ENCODE measurements around the gene FAF2. TPM values are rescaled to one million over a fixed set of nuclear protein-coding genes. Genes with fewer than 3 reads are reported as not detected.

Gene FAF2
- total RNA-seq, 1 experiment from 2014 or later: 32.9 TPM

- TF ChIP-seq SOX15 (CRISPR knock-in tag; IDR thresholded peaks at IDR 0.05) (no peak), ZNF263 (CRISPR knock-in tag; IDR thresholded peaks at IDR 0.05; ENCODE audit: low read depth) (no peak), FOXP1 (CRISPR knock-in tag; IDR thresholded peaks at IDR 0.05; ENCODE audit: borderline replicate concordance) (no peak), JAZF1 (CRISPR knock-in tag; IDR thresholded peaks at IDR 0.05) (no peak), PREB (CRISPR knock-in tag; IDR thresholded peaks at IDR 0.05; ENCODE audit: borderline replicate concordance) (no peak), FOXP4 (CRISPR knock-in tag; IDR thresholded peaks at IDR 0.05) (no peak), HMGA2 (CRISPR knock-in tag; IDR thresholded peaks at IDR 0.05) (no peak)
- TF ChIP-seq, protein P1, sequence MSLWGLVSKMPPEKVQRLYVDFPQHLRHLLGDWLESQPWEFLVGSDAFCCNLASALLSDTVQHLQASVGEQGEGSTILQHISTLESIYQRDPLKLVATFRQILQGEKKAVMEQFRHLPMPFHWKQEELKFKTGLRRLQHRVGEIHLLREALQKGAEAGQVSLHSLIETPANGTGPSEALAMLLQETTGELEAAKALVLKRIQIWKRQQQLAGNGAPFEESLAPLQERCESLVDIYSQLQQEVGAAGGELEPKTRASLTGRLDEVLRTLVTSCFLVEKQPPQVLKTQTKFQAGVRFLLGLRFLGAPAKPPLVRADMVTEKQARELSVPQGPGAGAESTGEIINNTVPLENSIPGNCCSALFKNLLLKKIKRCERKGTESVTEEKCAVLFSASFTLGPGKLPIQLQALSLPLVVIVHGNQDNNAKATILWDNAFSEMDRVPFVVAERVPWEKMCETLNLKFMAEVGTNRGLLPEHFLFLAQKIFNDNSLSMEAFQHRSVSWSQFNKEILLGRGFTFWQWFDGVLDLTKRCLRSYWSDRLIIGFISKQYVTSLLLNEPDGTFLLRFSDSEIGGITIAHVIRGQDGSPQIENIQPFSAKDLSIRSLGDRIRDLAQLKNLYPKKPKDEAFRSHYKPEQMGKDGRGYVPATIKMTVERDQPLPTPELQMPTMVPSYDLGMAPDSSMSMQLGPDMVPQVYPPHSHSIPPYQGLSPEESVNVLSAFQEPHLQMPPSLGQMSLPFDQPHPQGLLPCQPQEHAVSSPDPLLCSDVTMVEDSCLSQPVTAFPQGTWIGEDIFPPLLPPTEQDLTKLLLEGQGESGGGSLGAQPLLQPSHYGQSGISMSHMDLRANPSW (CRISPR knock-in tag; conservative IDR thresholded peaks at IDR 0.05; ENCODE audit: low read depth): no peak
Observed at GRCh38 chr5:176538230-176538988, 90.2 kb downstream of the FAF2 start (continued).

DNA sequence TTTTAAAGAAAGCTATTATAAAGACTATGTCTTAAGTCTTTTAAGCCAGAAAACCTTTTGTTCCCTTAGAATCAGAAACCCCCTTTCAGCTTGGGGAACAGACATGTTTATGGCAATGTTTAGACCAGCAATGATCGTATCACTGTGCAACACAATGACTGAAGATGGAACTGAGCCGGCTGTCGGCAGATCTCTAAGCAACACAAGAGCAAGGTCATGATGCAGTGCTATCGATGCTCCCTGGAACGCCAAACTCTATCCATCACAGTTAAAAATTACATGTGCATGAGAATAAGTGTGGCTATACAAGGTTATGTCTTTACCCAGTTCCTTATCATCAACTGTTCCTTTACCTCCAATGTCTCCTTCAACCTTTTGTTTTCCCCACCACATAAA, 90.8 kb downstream of the FAF2 start:
- Mint-ChIP-seq H3K27ac (peak overlapping the region; percentile 33; the same call in 1 of the 2 replicates), H3K36me3 (peaks cover 12% of the 10 kb centered on the region), H3K4me1 (peaks cover 62% of the 10 kb centered on the region), H3K27me3 (ENCODE audit: low read depth) (no peaks in the 10 kb centered on the region), H3K4me3 (no peak overlapping the region; the same call in 1 of the 2 replicates), H3K9me3 (no peaks in the 10 kb centered on the region)
- DNase-seq (ENCODE audit: low spot score) (no peak), ATAC-seq (no peak)
- CTCF ChIA-PET: interaction anchor here (1.6 to 2.4 kb wide), 6 partner anchors 31 to 123 kb away, joined by 5 to 15 read pairs (median 10); partner anchors contain the start of genes CLTB, EIF4E1B and SNCB
- POLR2A ChIA-PET: interaction anchor here (1.3 to 1.6 kb wide), 2 partner anchors 8 to 20 kb away, joined by 3 read pairs; no protein-coding TSS in a partner anchor
- TF ChIP-seq, protein P2, sequence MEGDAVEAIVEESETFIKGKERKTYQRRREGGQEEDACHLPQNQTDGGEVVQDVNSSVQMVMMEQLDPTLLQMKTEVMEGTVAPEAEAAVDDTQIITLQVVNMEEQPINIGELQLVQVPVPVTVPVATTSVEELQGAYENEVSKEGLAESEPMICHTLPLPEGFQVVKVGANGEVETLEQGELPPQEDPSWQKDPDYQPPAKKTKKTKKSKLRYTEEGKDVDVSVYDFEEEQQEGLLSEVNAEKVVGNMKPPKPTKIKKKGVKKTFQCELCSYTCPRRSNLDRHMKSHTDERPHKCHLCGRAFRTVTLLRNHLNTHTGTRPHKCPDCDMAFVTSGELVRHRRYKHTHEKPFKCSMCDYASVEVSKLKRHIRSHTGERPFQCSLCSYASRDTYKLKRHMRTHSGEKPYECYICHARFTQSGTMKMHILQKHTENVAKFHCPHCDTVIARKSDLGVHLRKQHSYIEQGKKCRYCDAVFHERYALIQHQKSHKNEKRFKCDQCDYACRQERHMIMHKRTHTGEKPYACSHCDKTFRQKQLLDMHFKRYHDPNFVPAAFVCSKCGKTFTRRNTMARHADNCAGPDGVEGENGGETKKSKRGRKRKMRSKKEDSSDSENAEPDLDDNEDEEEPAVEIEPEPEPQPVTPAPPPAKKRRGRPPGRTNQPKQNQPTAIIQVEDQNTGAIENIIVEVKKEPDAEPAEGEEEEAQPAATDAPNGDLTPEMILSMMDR (IDR thresholded peaks at IDR 0.05): no peak
- TF ChIP-seq FOXP1 (CRISPR knock-in tag; IDR thresholded peaks at IDR 0.05; ENCODE audit: borderline replicate concordance): no peak
- no peak for TF ChIP-seq CDX4 (CRISPR knock-in tag; IDR thresholded peaks at IDR 0.05; ENCODE audit: borderline replicate concordance)
- no peak for TF ChIP-seq PREB (CRISPR knock-in tag; IDR thresholded peaks at IDR 0.05; ENCODE audit: borderline replicate concordance)
- no peak for TF ChIP-seq PRRX2 (CRISPR knock-in tag; IDR thresholded peaks at IDR 0.05)
- no peak for TF ChIP-seq TP53 (CRISPR knock-in tag; IDR thresholded peaks at IDR 0.05)
- TF ChIP-seq, protein P3, sequence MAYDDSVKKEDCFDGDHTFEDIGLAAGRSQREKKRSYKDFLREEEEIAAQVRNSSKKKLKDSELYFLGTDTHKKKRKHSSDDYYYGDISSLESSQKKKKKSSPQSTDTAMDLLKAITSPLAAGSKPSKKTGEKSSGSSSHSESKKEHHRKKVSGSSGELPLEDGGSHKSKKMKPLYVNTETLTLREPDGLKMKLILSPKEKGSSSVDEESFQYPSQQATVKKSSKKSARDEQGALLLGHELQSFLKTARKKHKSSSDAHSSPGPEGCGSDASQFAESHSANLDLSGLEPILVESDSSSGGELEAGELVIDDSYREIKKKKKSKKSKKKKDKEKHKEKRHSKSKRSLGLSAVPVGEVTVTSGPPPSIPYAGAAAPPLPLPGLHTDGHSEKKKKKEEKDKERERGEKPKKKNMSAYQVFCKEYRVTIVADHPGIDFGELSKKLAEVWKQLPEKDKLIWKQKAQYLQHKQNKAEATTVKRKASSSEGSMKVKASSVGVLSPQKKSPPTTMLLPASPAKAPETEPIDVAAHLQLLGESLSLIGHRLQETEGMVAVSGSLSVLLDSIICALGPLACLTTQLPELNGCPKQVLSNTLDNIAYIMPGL (CRISPR knock-in tag; IDR thresholded peaks at IDR 0.05): no peak
- no peak for TF ChIP-seq NR1H2 (CRISPR knock-in tag; IDR thresholded peaks at IDR 0.05)
- TF ChIP-seq, protein P4, sequence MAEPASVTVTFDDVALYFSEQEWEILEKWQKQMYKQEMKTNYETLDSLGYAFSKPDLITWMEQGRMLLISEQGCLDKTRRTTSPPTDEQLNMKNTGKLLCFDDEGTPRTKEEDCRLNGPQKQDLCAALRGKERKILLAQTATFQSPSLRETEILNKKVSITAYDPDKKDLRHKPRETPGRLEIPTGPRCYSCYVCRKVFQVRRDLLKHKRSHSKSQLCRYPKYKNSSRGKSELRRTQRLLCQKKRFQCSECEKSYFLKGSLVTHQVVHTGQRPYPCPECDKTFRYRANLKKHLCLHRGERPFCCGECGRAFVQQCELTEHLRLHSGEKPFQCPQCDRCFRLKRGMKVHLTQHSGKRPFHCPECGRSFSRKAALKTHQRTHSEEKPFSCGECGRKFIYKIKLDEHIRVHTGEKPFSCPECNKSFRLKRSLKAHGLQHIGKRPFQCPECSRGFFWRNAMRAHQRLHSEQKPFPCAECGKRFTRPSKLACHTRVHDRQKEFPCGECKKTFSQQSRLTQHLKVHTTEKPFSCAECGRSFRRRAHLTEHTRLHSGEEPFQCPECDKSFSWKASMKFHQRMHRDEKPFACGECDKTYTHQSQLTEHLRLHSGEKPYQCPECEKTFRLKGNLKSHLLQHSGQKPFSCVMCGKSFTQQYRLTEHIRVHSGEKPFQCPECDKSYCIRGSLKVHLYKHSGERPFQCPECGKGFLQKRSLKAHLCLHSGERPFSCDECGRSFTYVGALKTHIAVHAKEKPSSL (CRISPR knock-in tag; conservative IDR thresholded peaks at IDR 0.05): no peak
- TF ChIP-seq ZBTB21 (CRISPR knock-in tag; IDR thresholded peaks at IDR 0.05; ENCODE audit: borderline replicate concordance): no peak
- no peak for TF ChIP-seq NFATC4 (CRISPR knock-in tag; IDR thresholded peaks at IDR 0.05)
- no peak for TF ChIP-seq MLX (CRISPR knock-in tag; IDR thresholded peaks at IDR 0.05)
